ENCODE data around the gene DYSF.

The DYSF gene

DNA sequence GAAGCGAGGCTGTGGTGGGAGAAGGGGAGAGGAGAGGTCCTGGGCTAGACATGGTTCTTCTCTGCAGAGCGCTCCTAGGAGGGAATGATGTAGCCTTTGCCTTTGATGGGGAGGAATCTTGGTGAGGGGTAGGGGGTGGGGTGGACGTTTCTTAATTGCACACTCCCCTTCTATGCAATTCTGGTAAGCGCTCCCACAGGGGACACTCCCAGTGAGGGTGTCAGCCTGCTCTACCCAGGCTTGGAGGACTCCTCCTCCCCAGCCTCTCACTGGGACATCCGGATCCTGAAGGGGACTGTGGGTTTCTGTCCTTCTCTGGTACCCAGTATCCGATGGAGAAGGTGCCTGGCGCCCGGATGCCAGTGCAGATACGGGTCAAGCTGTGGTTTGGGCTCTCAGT is 114.3 kb downstream of the DYSF start:
- H3K4me3 ChIP-seq (ENCODE audit: low read length), result no peak overlapping the region
- DNase-seq (ENCODE audit: low read depth), result no peak
- TF ChIP-seq, protein P1, sequence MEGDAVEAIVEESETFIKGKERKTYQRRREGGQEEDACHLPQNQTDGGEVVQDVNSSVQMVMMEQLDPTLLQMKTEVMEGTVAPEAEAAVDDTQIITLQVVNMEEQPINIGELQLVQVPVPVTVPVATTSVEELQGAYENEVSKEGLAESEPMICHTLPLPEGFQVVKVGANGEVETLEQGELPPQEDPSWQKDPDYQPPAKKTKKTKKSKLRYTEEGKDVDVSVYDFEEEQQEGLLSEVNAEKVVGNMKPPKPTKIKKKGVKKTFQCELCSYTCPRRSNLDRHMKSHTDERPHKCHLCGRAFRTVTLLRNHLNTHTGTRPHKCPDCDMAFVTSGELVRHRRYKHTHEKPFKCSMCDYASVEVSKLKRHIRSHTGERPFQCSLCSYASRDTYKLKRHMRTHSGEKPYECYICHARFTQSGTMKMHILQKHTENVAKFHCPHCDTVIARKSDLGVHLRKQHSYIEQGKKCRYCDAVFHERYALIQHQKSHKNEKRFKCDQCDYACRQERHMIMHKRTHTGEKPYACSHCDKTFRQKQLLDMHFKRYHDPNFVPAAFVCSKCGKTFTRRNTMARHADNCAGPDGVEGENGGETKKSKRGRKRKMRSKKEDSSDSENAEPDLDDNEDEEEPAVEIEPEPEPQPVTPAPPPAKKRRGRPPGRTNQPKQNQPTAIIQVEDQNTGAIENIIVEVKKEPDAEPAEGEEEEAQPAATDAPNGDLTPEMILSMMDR (conservative IDR thresholded peaks at IDR 0.05; ENCODE audit: low read depth, low read length), result no peak

DNA sequence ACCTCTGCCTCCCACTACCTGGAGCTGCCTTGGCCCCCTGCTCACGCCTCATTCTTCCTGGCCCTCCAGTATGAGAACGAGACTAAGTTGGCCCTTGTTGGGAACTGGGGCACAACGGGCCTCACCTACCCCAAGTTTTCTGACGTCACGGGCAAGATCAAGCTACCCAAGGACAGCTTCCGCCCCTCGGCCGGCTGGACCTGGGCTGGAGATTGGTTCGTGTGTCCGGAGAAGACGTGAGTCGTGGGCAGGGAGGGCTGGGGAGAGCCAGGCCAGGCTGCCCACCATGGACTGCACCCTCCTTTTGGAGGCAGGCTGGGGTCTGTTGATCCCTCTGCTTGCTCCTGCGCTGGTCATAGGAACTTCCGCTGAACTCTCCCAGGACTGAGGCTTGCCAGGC is 114.7 kb downstream of the DYSF start:
- no peak overlapping the region for H3K4me3 ChIP-seq (ENCODE audit: low read length)
- TF ChIP-seq, protein P1 (conservative IDR thresholded peaks at IDR 0.05; ENCODE audit: low read depth, low read length), result no peak
- DNase-seq (ENCODE audit: low read depth), result no peak

- DNase-seq (ENCODE audit: low read depth), result no peak
- TF ChIP-seq, protein P1 (conservative IDR thresholded peaks at IDR 0.05; ENCODE audit: low read depth, low read length), result no peak
- no peak overlapping the region for H3K4me3 ChIP-seq (ENCODE audit: low read length)
Measured at GRCh38 chr2:71570511-71570910, 117.2 kb downstream of the DYSF start.

GRCh38 chr2:71570951-71571460 is 117.6 kb downstream of the DYSF start:
- TF ChIP-seq, protein P1 (conservative IDR thresholded peaks at IDR 0.05; ENCODE audit: low read depth, low read length), result no peak
- no peak for DNase-seq (ENCODE audit: low read depth)
- no peak overlapping the region for H3K4me3 ChIP-seq (ENCODE audit: low read length)

DNA sequence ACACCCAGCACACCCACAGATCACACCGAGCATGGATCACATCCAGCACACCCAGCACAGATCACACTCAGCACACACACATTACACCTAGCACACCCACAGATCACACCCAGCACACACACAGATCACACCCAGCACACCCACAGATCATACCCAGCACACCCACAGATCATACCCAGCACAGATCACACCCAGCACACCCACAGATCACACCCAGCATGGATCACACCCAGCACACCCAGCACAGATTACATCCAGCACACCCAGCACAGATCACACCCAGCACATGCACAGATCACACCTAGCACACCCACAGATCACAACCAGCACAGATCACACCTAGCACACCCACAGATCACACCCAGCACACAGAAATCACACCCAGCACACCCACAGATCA is 118.6 kb downstream of the DYSF start:
- no peak for DNase-seq (ENCODE audit: low read depth)
- no peak overlapping the region for H3K4me3 ChIP-seq (ENCODE audit: low read length)
- TF ChIP-seq, protein P1 (conservative IDR thresholded peaks at IDR 0.05; ENCODE audit: low read depth, low read length), result no peak

GRCh38 chr2:71575966-71576365 is 122.6 kb downstream of the DYSF start:
- TF ChIP-seq, protein P1 (conservative IDR thresholded peaks at IDR 0.05; ENCODE audit: low read depth, low read length), result no peak
- no peak overlapping the region for H3K4me3 ChIP-seq (ENCODE audit: low read length)
- DNase-seq (ENCODE audit: low read depth), result no peak

DNA sequence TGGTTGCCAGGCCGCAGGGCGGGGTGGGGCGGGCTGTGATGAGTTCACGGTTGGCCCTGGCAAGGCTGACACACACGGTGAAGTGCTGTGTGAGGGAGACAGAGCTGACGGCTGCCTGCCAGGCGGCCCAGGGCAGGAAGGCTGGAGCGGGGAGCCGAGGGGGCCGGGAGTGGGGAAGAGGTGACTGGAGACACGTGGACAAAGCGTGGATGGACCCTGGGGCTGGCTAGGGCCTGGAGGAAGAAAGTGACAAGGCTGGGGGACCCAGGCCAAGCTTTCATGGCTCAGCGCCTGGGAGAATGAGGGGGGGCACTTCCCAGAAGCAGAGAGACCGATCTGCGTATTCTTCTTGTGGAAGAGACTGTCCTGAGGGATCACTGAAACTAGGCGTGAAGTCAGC is 123.2 kb downstream of the DYSF start:
- no peak for DNase-seq (ENCODE audit: low read depth)

More for the DNA sequence above, 123.2 kb downstream of the DYSF start:
- TF ChIP-seq, protein P1 (conservative IDR thresholded peaks at IDR 0.05; ENCODE audit: low read depth, low read length), result no peak
- H3K4me3 ChIP-seq (ENCODE audit: low read length), result no peak overlapping the region
